Neural crest cell (in vitro differentiated cells): ENCODE results near the gene AIDA. TPM values are rescaled to one million over a fixed set of nuclear protein-coding genes. Genes with fewer than 3 reads are reported as not detected.

Experiments
- DNase-seq: peaks from one replicate; pipeline ENCODE4 v3.0.0; 2021; ENCODE audit warnings: low read depth, mixed read lengths, low spot score
- H3K27ac Mint-ChIP-seq: one replicate; pipeline ENCODE4 v1.8.0; 2021; ENCODE audit warnings: mild to moderate bottlenecking, mixed read lengths; ENCODE audit not compliant: unreplicated experiment
- H3K27me3 Mint-ChIP-seq: 2 replicates; pipeline ENCODE4 v1.8.0; 2021; ENCODE audit warnings: low read depth, mild to moderate bottlenecking, mixed read lengths
- H3K36me3 Mint-ChIP-seq: 2 replicates; pipeline ENCODE4 v1.8.0; 2021; ENCODE audit warnings: low read depth, mild to moderate bottlenecking, mixed read lengths
- H3K4me1 Mint-ChIP-seq: 2 replicates; pipeline ENCODE4 v1.8.0; 2021; ENCODE audit warnings: mixed read lengths
- H3K4me3 Mint-ChIP-seq: one replicate; pipeline ENCODE4 v1.8.0; 2021; ENCODE audit warnings: mild to moderate bottlenecking, mixed read lengths
- H3K9me3 Mint-ChIP-seq: 2 replicates; pipeline ENCODE4 v1.8.0; 2021; ENCODE audit warnings: mixed read lengths
- long read RNA-seq: library from polyadenylated mRNA; unstranded; transcript quantifications from one replicate; pipeline ENCODE4 v2.0.0, GENCODE V29; 2020
- total RNA-seq: library from RNA; stranded (reverse); gene quantifications from 2 replicates; pipeline ENCODE4 v1.2.1, GENCODE V29; 2021
- TF ChIP-seq, protein P1 (sequence below): fragments of 200-600 bp; sonication (generic); conservative IDR thresholded peaks from 2 replicates; pipeline ENCODE4 v1.5.0; 2021; ENCODE audit warnings: antibody characterized with exemption, mild to moderate bottlenecking

Gene AIDA, protein sequence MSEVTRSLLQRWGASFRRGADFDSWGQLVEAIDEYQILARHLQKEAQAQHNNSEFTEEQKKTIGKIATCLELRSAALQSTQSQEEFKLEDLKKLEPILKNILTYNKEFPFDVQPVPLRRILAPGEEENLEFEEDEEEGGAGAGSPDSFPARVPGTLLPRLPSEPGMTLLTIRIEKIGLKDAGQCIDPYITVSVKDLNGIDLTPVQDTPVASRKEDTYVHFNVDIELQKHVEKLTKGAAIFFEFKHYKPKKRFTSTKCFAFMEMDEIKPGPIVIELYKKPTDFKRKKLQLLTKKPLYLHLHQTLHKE
- 71.6 and 74.5 TPM in 2 replicates for total RNA-seq
- long read RNA-seq, transcript AIDA-201 (10 exons, 3,008 nt): major isoform, 10 of 32 reads
- long read RNA-seq, partial matches to known transcripts: 17 of 32 reads
- long read RNA-seq, other reads (novel, unspliced or antisense): 5 of 32 reads

DNA sequence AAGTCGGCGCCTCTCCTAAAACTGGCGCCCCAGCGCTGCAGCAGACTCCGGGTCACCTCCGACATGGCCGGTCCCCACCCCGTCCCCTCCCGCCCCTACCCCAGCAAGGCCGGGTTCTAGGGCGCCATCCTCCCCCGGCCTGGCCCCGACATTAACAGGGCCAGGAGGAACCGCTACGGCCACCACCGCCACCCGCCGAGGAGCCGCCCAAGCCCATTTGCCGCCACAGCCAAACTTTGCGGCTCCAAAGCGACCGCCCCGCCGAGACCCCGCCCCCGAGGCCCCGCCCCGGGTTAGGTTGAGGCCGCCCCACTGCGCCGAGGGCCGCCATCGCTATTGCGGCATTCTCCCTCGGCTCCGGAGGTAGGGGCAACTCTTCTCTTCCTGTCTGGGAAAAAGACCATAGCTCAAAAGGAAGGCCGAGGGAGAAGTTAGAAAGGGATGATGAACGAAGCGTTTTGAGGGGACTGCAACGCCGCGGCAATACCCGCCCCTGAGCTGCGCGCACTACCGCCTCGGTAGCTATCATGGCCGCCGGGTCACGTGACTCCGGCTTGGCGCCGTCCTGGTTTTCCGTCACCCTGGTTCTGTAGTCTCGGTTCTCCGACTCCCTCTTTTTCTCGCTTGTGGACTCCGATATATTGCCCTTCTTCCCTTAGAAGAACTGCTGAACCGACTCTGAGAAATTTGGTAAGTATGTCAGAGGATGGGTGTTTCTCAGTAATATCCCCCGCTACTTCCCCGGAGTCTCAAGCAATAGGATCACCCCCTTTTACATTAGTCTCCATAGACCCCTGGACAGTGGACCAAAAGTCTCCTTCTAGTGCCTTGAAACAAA is at the start of gene AIDA, which contains the start of gene BROX:
Gene AIDA (minus strand): TSS at position 239 of the 838 bp plus-strand sequence. CDS start 174 bp downstream, at position 65.
Gene BROX (plus strand): TSS at position 312 of the 838 bp plus-strand sequence. CDS start 3,136 bp downstream, outside the sequence.
- Mint-ChIP-seq H3K4me1 (peaks cover 31% of the 10 kb centered on the region), H3K9me3 (no peaks in the 10 kb centered on the region), H3K36me3 (peaks cover 6% of the 10 kb centered on the region), H3K27me3 (no peaks in the 10 kb centered on the region), H3K4me3 (peak within 1 kb of the TSS; percentile 97), H3K27ac (peak within 1 kb of the TSS; percentile 99)
- peak; percentile 97 for DNase-seq
- TF ChIP-seq, protein P1, sequence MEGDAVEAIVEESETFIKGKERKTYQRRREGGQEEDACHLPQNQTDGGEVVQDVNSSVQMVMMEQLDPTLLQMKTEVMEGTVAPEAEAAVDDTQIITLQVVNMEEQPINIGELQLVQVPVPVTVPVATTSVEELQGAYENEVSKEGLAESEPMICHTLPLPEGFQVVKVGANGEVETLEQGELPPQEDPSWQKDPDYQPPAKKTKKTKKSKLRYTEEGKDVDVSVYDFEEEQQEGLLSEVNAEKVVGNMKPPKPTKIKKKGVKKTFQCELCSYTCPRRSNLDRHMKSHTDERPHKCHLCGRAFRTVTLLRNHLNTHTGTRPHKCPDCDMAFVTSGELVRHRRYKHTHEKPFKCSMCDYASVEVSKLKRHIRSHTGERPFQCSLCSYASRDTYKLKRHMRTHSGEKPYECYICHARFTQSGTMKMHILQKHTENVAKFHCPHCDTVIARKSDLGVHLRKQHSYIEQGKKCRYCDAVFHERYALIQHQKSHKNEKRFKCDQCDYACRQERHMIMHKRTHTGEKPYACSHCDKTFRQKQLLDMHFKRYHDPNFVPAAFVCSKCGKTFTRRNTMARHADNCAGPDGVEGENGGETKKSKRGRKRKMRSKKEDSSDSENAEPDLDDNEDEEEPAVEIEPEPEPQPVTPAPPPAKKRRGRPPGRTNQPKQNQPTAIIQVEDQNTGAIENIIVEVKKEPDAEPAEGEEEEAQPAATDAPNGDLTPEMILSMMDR: no peak

DNA sequence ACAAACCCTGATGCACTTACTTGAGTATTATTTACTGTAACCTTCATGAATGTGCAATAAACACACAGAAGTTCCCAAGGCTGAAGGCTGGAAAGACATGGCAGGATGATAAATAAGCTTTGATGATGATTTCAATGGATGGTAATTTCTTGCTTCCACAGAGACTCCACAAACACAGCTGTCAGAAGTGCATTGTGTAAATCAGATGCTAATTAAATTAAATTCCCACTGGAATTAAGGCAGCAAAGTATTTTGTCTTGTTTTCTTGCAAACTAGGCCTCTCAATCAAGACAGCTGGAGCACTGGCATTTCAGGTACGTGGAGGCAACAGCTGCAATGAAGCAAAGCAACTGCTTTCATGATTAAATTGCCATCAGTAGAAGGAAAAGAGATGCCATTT is 48.8 kb upstream of the AIDA start:
- DNase-seq: no peak
- no peak overlapping the region for H3K4me3 Mint-ChIP-seq
- H3K9me3 Mint-ChIP-seq: peaks cover 8% of the 10 kb centered on the region
- no peaks in the 10 kb centered on the region for H3K36me3 Mint-ChIP-seq
- TF ChIP-seq, protein P1: no peak
- H3K27me3 Mint-ChIP-seq: peaks cover 3% of the 10 kb centered on the region
- no peaks in the 10 kb centered on the region for H3K4me1 Mint-ChIP-seq
- H3K27ac Mint-ChIP-seq: no peak overlapping the region

DNA sequence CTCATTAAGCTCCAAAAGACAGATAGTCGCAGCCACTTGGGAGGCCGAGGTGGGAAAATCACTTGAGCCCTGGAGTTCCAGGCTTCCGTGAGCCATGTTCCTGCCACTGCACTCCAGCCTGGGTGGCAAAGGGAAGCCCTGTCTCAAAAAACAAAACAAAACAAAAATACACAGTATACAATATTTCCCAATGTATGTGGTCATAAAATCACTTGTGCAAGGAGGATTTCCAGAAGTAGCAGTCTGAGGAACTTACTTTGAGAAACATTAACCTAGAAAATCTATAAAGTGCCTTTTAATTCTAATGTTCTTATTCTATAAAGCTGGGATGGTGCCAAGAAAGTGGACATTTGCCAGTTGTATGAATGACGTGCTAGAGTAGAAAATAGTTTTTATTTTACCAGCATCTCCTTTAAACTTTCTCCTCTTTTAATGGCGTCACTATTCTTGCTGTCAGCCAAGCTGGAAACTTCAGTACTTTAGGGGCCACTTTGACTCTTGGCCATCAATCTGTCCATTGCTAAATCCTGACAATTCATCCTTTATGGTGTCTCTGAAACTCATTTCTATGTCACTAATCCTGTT is 47.3 kb upstream of the AIDA start:
- no peak for DNase-seq
- H3K4me3 Mint-ChIP-seq: no peak overlapping the region
- no peak overlapping the region for H3K27ac Mint-ChIP-seq
- H3K9me3 Mint-ChIP-seq: peaks cover 8% of the 10 kb centered on the region
- no peaks in the 10 kb centered on the region for H3K4me1 Mint-ChIP-seq
- peaks cover 2% of the 10 kb centered on the region for H3K27me3 Mint-ChIP-seq
- no peaks in the 10 kb centered on the region for H3K36me3 Mint-ChIP-seq
- TF ChIP-seq, protein P1: no peak

DNA sequence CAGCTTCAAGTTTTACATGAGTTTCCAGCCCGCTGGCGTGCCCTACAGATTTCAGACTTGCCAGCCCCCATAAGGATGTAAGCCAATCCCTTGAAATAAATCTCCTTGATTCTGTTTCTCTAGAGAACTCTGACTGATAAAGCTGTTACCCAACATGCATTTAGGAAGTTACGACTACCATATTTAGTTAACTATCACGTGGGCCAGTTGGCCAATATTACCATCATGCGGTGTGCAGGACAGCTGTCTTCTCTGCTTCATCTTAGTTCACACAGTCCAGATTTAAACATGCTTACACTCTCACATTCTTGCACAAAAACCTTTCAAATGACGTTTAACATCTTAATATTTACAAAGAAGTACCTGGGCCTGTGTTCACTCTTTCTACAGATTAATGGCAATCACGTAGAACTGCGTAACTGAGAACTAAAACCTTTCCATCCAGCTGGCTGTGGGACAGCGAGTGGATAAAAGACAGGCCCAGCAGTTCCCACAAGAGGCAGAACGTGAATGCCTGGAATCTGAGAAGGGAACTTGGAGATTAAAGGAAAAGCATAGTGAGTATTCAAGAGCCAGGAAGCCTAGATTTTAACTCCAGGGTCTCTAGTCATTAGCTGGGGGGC is 45.5 kb upstream of the AIDA start:
- no peak for DNase-seq
- Mint-ChIP-seq H3K36me3 (no peaks in the 10 kb centered on the region), H3K27ac (no peak overlapping the region), H3K4me1 (no peaks in the 10 kb centered on the region), H3K4me3 (no peak overlapping the region), H3K9me3 (peaks cover 4% of the 10 kb centered on the region), H3K27me3 (no peaks in the 10 kb centered on the region)
- TF ChIP-seq, protein P1: no peak
